ENCODE measurements around the gene BICRA. TPM values are rescaled to one million over a fixed set of nuclear protein-coding genes. Genes with fewer than 3 reads are reported as not detected.
"Not testable (repeated sequence)": the region's sequence is repeated elsewhere in the genome, so short reads cannot be mapped to it uniquely, and the experiment has no call there.

The BICRA gene
- total RNA-seq, 1 donor from 2014 or later, result 13.5 TPM

DNA sequence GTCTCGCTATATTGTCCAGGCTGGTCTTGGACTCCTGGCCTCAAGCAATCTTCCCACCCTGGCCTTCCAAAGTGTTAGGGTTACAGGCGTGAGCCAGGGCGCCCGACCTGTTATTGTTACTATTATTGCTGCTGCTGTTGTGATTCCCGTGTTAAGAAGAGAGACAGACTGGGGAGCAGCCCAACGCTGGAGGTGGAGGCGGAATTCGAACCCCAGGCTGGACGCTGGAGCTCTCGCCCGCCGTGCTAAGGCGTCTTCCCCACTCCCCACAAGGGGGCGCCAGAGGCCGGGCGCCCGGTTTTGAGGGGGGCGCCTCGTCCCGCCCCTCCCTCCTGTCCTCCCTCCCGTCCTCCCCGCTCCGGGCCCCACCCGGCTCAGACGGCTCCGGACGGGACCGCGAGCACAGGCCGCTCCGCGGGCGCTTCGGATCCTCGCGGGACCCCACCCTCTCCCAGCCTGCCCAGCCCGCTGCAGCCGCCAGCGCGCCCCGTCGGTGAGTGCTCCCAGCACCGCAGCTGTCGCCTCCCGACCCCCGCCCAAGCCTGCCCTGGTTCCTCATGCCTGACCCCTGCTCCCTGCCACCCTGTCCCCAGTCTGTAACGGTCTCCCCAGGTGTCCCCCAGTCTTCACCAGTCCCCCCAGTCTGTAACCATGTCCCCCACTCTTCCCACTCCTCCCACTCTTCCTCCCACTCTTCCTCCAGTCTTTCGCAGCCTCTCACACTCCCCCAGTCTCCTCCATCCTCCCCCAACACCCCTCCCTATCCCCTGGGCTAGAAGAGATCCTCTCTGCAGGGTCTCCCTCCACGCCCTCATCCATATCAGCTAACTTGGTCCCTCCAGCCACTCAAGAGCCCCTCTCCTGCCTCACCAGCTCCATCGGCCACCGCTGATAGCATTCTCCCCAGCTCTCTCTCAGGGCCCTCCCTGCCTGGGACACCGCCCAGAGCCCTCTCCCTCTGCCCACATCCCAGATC, 104.4 kb downstream of the BICRA start, which contains the start of gene EHD2:
Gene EHD2 (plus strand): TSS at position 377 of the 976 bp plus-strand sequence. CDS start 3,191 bp downstream, outside the sequence.
- Mint-ChIP-seq H3K27me3 (ENCODE audit: insufficient read depth) (peaks cover 21% of the 10 kb centered on the region), H3K4me3 (no peak within 1 kb of the TSS), H3K27ac (no peak within 1 kb of the TSS), H3K9me3 (no peaks in the 10 kb centered on the region), H3K36me3 (ENCODE audit: low read depth) (no peaks in the 10 kb centered on the region), H3K4me1 (ENCODE audit: low read depth) (no peaks in the 10 kb centered on the region)
- DNase-seq (ENCODE audit: low spot score), result peak; percentile 9
- intact Hi-C loops (cut with micrococcal nuclease), result loop anchor here (1.0 kb wide), 2 partner anchors 30 to 75 kb away; no protein-coding TSS in a partner anchor

DNA sequence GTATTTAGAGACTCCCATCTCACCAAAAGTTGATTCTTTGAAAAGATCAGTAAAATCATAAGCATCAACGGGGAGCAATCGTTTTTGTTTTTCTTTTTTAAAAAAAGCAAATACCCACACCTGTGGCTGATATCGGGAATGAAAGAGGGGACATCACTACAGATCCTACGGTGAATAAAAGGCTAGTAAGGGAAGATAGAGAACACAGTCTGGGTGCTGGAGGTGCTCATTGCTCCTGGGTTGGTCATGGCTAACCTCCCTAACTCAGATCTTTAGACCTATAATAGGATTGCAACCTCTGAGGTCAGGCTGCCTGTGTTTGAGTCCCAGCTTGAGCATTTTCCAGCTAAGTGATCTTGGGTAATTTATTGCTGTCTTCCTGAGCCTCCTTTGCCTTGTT, 105.4 kb downstream of the BICRA start:
- DNase-seq (ENCODE audit: low spot score), result no peak
- H3K27me3 Mint-ChIP-seq (ENCODE audit: insufficient read depth), result peaks cover 21% of the 10 kb centered on the region
- no peak overlapping the region for H3K27ac Mint-ChIP-seq
- no peaks in the 10 kb centered on the region for H3K4me1 Mint-ChIP-seq (ENCODE audit: low read depth)
- H3K9me3 Mint-ChIP-seq, result no peaks in the 10 kb centered on the region
- intact Hi-C loops (cut with micrococcal nuclease), result no loop called here
- H3K36me3 Mint-ChIP-seq (ENCODE audit: low read depth), result no peaks in the 10 kb centered on the region
- H3K4me3 Mint-ChIP-seq, result no peak overlapping the region

DNA sequence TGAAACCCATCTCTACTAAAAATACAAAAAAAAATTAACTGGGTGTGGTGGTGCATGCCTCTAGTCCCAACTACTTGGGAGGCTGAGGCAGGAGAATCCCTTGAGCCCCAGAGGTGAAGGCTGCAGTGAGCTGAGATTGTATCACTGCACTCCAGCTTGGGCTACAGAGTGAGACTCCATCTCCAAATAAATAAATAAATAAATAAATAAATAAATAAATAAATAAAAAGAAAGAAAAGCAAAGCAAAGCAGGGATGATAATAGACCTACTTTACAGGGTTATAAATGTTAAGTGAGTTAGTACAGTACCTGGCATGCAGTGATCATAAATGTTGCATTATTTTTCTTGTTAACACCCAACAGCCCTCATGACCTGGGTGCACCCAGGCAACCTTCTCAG, 105.9 kb downstream of the BICRA start:
- H3K27ac Mint-ChIP-seq; intact Hi-C loops (cut with micrococcal nuclease); H3K4me1 Mint-ChIP-seq (ENCODE audit: low read depth); H3K36me3 Mint-ChIP-seq (ENCODE audit: low read depth); DNase-seq (ENCODE audit: low spot score); H3K4me3 Mint-ChIP-seq; H3K9me3 Mint-ChIP-seq: not testable (repeated sequence)
- H3K27me3 Mint-ChIP-seq (ENCODE audit: insufficient read depth), result peaks cover 21% of the 10 kb centered on the region

DNA sequence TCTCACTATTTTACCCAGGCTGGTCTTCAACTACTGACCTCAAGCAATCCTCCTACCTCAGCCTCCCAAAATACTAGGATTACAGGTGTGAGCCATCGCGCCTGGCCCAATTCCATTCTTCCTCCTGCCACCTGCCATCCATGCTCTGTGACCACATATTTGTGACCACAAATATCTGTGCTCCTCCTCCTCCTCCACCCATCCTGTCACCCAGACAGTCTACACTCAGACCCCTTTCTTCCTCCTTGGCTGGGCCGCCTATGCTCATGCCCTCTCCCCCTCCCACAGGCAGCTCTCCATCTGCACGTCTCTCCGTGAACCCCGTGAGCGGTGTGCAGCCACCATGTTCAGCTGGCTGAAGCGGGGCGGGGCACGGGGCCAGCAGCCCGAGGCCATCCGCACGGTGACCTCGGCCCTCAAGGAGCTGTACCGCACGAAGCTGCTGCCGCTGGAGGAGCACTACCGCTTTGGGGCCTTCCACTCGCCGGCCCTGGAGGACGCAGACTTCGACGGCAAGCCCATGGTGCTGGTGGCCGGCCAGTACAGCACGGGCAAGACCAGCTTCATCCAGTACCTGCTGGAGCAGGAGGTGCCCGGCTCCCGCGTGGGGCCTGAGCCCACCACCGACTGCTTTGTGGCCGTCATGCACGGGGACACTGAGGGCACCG, 107.5 kb downstream of the BICRA start:
- no peak overlapping the region for H3K27ac Mint-ChIP-seq
- H3K9me3 Mint-ChIP-seq, result no peaks in the 10 kb centered on the region
- H3K4me1 Mint-ChIP-seq (ENCODE audit: low read depth), result no peaks in the 10 kb centered on the region
- no peak overlapping the region for H3K4me3 Mint-ChIP-seq
- DNase-seq (ENCODE audit: low spot score), result no peak
- intact Hi-C loops (cut with micrococcal nuclease), result no loop called here
- H3K27me3 Mint-ChIP-seq (ENCODE audit: insufficient read depth), result peaks cover 23% of the 10 kb centered on the region
- H3K36me3 Mint-ChIP-seq (ENCODE audit: low read depth), result no peaks in the 10 kb centered on the region

DNA sequence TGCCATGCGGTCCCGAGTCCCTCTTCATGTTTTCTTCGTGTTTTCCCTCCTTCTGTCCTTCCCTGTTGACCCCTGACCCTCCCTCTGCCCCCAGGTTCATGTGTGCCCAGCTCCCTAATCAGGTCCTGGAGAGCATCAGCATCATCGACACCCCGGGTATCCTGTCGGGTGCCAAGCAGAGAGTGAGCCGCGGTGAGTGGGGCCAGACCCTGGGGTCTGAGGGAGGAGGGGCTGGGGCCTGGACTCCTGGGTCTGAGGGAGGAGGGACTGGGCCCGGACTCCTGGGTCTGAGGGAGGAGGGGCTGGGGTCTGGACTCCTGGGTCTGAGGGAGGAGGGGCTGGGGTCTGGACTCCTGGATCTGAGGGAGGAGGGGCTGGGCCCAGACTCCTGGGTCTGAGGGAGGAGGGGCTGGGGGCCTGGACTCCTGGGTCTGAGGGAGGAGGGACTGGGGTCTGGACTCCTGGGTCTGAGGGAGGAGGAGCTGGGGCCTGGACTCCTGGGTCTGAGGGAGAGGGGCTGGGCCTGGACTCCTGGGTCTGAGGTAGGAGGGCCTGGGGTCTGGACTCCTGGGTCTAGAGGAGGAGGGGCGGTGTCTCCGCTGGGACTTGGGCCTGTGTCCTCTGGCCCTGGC, 109.6 kb downstream of the BICRA start:
- H3K4me3 Mint-ChIP-seq; H3K36me3 Mint-ChIP-seq (ENCODE audit: low read depth); H3K27ac Mint-ChIP-seq; DNase-seq (ENCODE audit: low spot score); H3K9me3 Mint-ChIP-seq; intact Hi-C loops (cut with micrococcal nuclease); H3K4me1 Mint-ChIP-seq (ENCODE audit: low read depth): not testable (repeated sequence)
- H3K27me3 Mint-ChIP-seq (ENCODE audit: insufficient read depth), result peaks cover 21% of the 10 kb centered on the region

DNA sequence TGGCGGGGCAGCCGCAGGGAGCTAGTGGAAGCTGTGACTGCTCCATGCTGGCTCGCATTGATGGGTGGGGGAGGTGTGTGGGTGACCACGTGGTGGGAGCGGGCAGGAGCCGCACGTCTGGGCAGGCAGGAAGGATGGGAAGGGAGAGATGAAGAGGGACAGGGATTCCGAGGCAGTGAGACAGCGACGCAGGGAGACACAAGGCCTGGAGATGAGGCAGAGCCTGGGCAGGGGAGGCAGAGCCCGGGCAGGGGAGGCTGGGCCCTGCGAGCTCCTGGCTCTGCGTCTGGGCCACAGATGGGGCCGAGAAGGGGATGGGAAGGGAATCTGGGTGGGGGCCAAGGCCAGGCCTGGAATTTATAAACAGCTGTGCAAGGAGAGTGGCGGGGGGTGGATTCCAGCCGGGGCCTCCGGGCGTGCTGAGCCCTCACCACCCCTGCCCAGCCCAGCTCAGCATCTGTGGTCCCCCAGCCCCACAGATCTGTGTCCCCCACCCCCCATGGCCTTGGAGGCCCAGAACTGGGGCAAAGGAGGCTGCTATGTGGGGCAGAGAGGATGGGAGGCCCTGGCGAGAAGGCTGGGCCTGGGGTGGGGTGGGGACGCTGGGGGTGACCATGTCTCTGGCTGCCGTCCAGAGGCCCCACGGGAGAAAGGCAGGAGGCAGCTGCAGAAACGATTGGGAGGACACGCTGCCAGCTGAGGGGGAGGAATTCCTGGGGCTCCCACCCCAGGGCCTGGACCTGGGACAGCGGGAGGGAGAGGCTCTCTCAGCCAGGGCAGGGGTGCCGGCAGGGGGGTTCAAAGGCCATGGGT, 110.3 kb downstream of the BICRA start:
- no peak overlapping the region for H3K4me3 Mint-ChIP-seq
- peaks cover 14% of the 10 kb centered on the region for H3K27me3 Mint-ChIP-seq (ENCODE audit: insufficient read depth)
- no peaks in the 10 kb centered on the region for H3K36me3 Mint-ChIP-seq (ENCODE audit: low read depth)
- H3K27ac Mint-ChIP-seq, result no peak overlapping the region
- no peak for DNase-seq (ENCODE audit: low spot score)
- no peaks in the 10 kb centered on the region for H3K9me3 Mint-ChIP-seq
- no peaks in the 10 kb centered on the region for H3K4me1 Mint-ChIP-seq (ENCODE audit: low read depth)
- intact Hi-C loops (cut with micrococcal nuclease), result no loop called here

DNA sequence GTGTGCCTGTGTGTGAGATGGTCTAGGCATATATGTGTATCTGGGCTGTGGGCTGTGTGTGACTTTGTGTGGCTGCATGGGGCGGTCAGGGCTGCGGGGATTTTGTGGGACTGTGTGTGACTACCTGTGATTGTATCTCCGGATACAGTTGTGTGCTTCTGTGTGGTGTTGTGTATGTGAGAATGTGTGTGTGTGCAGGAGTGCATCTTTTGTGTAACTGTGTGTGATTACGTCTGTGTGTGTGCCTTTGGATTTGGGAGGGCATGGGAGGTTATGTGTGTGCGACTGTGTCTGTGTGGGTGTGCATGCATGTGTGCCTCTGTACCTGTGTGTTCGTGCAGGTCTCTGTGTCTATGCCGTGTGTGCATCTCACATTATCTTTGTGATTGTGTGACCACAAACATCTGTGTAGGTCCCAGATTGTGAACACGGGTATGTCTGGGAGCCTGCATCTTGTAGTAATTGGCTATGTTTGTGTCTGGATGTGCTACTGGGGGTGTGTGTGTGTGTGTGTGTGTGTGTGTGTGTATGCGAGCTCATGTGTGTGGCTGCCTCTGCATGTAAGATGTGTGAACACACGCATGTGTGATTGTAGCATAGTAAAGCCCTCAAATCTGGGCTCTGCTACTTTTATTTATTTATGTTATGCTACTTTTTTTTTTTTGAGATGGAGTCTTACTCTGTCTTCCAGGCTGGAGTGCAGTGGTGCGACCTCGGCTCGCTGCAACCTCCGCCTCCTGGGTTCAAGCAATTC, 111.9 kb downstream of the BICRA start:
- DNase-seq (ENCODE audit: low spot score), result no peak
- Mint-ChIP-seq H3K4me1 (ENCODE audit: low read depth) (no peaks in the 10 kb centered on the region), H3K9me3 (no peaks in the 10 kb centered on the region), H3K36me3 (ENCODE audit: low read depth) (no peaks in the 10 kb centered on the region), H3K4me3 (no peak overlapping the region), H3K27ac (no peak overlapping the region), H3K27me3 (ENCODE audit: insufficient read depth) (peaks cover 7% of the 10 kb centered on the region)
- intact Hi-C loops (cut with micrococcal nuclease), result no loop called here

DNA sequence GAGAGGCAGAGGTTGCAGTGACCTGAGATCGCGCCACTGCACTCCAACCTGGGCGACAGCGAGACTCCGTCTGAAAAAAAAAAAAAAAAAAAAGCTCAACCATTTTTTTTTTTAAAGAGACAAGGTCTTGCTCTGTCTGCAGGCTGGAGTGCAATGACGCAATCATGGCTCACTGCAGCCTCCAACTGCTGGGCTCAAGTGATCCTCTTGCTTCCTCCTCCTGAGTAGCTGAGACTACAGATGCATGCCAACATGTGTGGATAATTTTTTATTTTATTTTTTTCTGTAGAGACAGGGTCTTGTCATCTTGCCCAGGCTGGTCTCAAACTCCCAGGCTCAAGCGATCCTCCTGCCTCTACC, 114.6 kb downstream of the BICRA start:
- DNase-seq (ENCODE audit: low spot score), result peak; percentile 14
- H3K27ac Mint-ChIP-seq, result no peak overlapping the region
- intact Hi-C loops (cut with micrococcal nuclease), result no loop called here

DNA sequence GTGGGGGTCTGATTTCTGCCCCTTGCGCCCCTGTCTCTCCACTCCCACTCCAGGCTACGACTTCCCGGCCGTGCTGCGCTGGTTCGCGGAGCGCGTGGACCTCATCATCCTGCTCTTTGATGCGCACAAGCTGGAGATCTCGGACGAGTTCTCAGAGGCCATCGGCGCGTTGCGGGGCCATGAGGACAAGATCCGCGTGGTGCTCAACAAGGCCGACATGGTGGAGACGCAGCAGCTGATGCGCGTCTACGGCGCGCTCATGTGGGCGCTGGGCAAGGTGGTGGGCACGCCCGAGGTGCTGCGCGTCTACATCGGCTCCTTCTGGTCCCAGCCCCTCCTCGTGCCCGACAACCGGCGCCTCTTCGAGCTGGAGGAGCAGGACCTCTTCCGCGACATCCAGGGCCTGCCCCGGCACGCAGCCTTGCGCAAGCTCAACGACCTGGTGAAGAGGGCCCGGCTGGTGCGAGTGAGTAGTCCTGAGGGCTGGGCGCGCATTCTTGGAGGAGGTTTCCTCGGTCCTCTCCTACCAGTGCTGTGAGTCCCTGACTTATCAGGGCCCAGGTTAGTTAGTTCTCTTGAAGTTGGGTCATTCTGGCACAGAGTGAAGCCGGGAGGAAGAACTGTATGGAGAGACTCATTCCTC, 116.9 kb downstream of the BICRA start:
- H3K27ac Mint-ChIP-seq, result no peak overlapping the region

More for the DNA sequence above, 114.6 kb downstream of the BICRA start:
- H3K4me3 Mint-ChIP-seq, result peak overlapping the region; percentile 45
- H3K27me3 Mint-ChIP-seq (ENCODE audit: insufficient read depth), result peaks cover 6% of the 10 kb centered on the region
- no peaks in the 10 kb centered on the region for H3K36me3 Mint-ChIP-seq (ENCODE audit: low read depth)
- no peaks in the 10 kb centered on the region for H3K9me3 Mint-ChIP-seq
- peaks cover 5% of the 10 kb centered on the region for H3K4me1 Mint-ChIP-seq (ENCODE audit: low read depth)

DNA sequence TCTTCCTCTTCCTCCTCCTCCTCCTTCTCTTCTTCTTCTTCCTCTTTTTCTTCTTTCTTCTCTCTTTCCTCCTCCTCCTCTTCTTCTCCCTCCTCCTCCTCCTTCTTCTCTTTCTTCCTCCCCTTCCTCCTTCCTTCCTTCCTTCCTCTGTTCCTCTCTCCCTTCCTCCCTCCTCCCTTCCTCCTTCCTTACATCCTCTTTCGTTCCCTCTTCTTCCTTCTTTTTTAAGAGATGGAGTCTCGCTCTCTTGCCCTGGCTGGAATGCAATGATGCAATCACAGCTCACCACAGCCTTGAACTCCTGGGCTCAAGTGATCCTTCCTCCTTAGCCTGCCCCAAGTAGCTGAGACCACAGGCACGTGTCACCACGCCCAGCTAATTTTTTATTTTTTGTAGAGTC, 117.5 kb downstream of the BICRA start:
- Mint-ChIP-seq H3K9me3 (no peaks in the 10 kb centered on the region), H3K4me1 (ENCODE audit: low read depth) (peaks cover 15% of the 10 kb centered on the region), H3K27me3 (ENCODE audit: insufficient read depth) (peaks cover 3% of the 10 kb centered on the region), H3K4me3 (no peak overlapping the region), H3K36me3 (ENCODE audit: low read depth) (no peaks in the 10 kb centered on the region), H3K27ac (peak overlapping the region; percentile 44)
- DNase-seq (ENCODE audit: low spot score), result no peak
- intact Hi-C loops (cut with micrococcal nuclease), result no loop called here

More for the DNA sequence above, 116.9 kb downstream of the BICRA start:
- Mint-ChIP-seq H3K27me3 (ENCODE audit: insufficient read depth) (peaks cover 3% of the 10 kb centered on the region), H3K36me3 (ENCODE audit: low read depth) (no peaks in the 10 kb centered on the region), H3K9me3 (no peaks in the 10 kb centered on the region), H3K4me1 (ENCODE audit: low read depth) (peaks cover 15% of the 10 kb centered on the region), H3K4me3 (no peak overlapping the region)
- no peak for DNase-seq (ENCODE audit: low spot score)
- intact Hi-C loops (cut with micrococcal nuclease), result no loop called here

DNA sequence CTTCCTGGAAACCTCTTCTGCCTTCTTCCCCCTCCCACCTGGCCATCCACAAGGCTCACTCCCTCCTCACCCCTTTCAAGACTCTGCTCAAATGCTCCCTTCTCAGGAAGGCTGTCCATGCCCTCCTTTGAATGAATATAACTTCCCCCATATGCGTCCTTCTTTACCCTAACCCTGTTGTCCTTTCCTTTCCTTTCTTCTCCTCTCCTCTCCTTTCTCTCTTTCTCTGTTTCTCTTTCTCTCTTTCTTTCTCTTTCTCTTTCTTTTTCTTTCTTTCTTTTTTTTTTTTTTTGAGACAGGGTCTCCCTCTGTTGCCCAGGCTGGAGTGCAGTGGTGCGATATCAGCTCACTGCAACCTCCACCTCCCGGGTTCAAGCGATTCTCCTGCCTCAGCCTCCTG, 119.4 kb downstream of the BICRA start:
- H3K27ac Mint-ChIP-seq; H3K9me3 Mint-ChIP-seq; H3K36me3 Mint-ChIP-seq (ENCODE audit: low read depth); H3K27me3 Mint-ChIP-seq (ENCODE audit: insufficient read depth); DNase-seq (ENCODE audit: low spot score); intact Hi-C loops (cut with micrococcal nuclease): not testable (repeated sequence)
- H3K4me3 Mint-ChIP-seq, result peak overlapping the region; percentile 3
- H3K4me1 Mint-ChIP-seq (ENCODE audit: low read depth), result peaks cover 15% of the 10 kb centered on the region

Measured in activated T-helper 1 cell treated with anti-CD3 and anti-CD28 coated beads, Interleukin-12 subunit alpha, Interleukin-12 subunit beta, Interleukin-2, Interleukin-4 antibody, amounts not matched to agents 30 ng/mL and 10 ng/mL and 1 ng/mL, durations not matched to agents 14 hours and 24 hours and 36 hours (primary cell).